Pons (tissue), 1 donor: Measurements from ENCODE around the gene ZFYVE28.

Source experiments
- DNase-seq: peaks from one replicate; pipeline ENCODE4 v3.0.0-alpha.2; 2016; ENCODE audit warnings: low spot score

Gene ZFYVE28

DNA sequence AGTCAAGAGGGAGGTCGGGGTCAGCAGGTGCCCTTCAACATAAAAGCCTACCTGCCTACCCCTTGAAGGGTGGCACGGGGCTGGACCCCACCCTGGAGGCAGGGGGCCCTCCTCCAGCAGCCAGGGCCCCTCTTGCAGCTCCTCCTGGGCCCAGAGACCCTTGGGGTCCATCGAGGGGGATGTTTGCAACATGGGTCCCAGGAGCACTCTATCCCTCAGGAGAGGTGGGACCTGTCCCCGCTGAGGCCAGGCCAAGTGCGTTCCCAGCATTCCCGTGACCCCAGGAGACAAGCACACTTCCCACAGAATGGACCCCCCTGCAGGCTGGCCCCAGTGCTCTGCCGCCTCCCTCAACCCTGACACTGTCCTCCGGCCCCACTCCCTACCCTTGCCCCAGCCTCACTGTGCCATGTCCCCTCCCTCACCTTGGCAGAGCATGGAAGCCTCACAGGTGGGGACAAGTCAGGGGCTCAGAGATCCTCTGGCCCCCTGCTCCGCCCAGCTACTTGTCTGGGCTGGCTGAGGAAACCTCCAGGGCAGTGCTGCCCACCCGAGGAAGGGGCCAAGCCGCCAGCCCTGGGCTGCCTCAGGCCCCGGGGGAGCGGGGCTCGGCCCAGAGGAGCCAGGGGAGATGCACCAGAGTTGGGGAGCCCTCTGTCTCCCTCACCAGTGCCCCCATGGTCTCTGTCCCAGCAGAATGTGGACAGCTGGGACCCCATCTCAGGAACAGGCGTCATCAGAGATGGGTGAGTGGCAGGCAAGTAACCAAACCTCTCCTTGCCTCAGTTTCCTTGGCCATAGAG is 158.7 kb downstream of the ZFYVE28 start:
- no peak for DNase-seq

DNA sequence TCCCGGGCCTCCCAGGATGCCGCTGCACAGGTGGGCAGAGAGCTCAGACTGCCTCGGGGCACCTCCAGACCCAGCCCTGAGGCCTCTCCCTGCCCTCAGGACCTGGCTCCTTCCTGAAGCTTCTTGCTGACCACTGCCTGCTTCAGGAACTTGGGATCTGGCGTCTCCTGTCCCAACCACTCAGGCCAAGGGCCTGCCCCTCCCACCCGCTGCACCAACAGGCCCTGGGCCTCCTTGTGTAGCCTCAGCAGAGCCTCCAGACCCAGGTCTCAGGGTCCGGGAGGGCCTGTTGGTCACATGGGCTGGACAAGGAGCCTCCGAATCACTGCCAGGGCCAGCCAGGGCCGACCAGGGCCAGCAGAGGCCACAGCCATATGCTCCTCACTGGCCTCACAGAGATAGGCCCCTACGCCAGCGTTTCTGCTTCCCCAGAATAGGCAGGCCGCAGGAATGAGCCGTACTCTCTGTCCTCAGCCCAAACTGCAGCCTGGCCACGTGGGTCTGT is 159.4 kb downstream of the ZFYVE28 start:
- DNase-seq = no peak

DNA sequence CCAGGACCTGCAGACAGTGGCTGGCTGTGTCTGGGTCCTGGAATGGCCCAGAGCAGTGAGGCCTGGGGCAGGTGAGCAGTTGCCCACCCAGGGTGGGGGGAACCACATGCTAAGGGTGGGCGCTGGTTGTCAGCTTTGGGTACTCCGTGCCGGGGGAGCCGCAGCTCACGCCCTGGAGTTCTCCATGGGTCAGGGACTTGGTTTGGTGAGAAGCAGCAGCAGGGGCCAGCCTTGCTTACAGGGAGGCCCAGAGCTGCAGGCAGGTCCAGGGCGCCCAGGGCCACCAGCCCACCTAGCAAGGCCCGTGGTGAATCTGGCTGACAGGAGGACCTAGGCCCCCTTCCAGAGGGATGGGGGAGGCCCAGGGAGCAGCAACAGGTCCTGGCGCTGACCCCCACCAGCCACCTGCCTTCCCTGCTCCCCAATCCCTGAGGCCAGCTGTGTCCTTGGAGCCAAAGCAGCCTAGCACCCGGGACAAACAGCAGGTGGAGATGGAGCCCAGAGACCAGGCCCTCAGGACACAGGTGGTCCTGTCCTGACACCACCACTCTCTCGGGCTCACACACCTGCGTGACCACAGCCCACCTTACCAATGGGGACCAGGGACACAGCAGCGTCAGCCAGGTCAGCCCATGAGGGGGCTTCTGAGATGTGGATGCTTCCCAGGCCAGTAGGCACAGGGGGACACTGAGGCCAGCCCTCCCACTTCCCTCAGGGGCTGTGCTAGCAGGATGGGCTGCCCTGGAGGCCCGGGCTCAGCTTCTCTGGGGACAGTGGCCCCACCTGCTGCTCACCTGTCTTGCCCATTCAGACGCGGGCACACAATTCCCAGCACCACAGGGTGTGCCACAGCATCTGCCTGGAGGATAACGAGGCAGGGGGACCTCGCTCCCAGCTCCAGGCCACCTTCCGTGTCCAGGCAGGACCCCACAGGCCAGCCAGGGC is 160.1 kb downstream of the ZFYVE28 start:
- DNase-seq = no peak

DNA sequence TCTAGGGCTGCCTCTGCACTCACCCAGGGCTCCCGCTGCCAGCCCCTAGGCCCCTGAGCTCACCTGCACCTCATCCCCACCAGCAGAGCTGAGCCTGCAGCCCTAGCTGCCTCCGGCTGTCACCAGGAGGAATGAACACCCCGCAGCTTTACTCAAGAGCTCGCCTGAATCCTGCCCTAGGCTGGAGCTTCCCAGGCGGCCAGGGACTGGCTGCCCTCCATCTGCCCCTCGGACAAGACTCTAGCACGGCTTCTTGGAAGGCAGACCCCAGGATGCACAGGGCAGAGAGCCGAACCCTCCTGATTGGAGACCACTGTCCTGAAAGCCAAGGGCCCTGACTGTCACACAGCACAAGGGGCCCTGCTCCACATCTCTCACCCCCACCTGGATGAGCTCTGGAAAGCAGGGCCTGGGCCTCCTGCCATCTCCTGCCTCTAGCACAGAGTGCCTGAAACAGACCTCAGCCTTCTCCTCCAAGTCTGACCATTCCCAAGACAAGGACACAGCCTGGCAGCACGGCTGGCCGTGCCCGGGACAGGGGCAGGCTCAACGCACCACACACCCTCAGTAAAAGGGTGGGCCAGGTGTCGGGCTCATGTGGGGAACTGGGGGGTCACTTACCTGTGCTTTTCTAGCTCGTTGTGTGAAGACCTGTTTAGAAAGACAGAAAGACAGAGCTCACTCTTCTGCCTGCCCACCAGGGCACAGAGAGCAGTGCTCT is 160.9 kb downstream of the ZFYVE28 start:
- DNase-seq = no peak

DNA sequence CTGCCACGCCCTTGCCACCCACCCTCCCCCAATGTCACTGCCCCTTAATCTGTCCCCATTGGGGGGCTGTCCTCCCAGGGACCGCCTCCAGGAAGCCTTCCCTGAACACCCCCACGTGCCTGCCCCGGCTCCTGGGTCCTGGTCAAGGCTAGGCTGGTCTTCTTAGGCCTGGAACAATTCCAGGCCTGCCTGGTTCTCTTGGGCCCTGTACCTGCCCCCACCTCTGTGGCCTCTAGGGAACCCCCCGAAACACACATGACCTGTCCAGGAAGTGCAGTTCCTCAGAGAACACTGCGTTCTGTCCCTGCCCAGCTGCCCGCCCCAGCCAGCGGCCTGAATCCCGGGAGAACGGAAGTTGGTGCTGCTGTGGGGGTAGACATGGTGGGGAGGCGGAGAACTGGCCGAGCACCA is 161.7 kb downstream of the ZFYVE28 start:
- no peak for DNase-seq

DNA sequence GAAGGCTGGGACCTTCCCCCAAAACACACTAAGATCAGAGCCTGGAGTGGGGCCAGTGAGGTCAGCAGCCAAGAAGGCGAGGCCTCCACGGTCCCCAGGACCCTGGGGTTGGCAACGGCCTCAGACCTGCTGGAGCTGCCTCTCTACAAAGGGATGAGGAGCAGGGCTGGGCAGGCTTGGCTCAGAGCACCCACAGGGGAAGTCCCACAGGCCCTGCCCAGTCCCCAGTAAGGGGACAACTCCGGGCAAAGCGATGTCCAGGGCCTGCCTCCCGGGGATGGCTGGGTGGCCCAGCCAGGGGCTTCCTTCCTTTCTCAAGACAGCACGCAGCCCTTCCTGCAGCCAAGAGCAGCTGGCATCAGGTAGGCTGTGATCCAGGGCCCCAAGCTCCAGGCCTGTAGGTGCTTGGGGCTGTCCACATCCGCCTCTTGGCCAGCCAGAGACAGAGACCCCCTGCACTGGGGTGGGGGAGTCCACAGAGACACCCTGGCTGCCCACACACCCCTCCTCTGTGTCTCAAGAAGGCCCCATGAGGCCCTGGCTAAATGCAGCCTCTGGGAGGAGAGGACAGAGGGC is 162.2 kb downstream of the ZFYVE28 start:
- DNase-seq = no peak

DNA sequence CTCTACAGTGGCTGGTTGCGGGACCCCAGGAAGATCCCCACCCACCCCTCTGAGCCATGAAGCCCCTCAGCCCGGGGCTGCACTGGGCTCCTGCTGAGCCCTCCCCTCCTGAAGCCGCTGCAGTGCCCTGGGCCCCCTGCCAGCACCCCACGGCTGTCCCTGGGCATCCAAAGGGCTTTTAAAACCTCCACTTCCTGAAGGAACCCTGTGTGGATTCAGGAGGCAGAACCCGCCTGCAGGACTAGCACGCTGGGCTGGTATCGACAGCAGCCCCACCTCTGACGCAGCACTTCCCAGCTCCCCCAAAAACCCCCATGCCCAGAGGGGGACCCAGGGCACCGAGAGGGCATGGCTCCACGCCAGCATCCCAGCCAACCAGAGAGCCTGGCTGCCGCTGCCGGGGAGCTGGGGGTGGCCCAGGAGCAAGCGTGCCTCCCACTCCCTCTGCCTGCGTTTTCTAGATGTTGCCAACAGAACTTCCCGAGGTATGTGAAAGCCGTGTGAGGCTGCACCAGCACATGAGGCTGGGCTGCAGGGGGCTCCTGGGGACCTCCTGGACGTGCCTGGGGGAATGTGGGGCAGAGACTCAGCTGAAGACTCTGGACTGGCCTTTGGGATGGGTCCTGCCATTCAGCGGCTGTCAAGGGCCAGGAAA is 162.8 kb downstream of the ZFYVE28 start:
- no peak for DNase-seq

DNA sequence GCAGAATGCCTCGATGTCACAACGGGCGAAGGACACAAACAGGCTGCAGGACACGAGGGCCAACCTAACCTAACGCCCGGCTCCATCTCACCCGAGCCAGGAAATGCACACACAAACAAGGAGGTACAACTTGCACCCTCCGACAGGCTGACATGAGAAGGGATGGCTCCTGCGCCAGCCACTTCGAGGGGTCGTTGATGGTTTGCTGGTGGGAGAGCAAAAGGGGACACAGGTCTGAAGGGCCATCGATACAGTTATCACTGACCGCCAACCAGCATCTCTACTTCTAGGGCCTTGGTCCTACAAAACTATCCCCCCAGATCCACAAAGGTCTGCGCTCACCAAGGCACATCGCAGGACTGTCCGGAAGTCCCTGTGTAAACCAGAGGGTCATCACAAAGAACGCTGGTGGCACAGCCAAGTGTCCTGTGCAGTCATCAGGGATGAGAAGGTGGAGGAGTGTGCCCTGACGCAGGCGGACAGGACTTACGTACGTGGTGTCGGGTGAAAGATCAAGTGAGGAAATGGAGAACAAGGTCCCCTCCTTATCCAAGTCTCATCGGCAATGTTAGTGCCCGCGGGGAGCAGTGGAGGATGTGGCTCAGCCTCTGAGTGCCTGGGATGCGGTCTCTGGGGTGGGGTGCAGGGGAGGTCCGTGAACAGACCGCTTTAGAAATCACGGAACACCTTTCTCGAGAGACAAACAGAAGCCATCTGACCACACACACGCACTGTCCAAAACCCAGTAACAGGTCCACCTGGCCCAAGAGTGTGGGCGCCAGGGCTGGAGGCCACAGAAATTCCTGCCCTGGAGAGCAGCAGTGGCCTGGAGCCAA is 163.6 kb downstream of the ZFYVE28 start:
- no peak for DNase-seq

DNA sequence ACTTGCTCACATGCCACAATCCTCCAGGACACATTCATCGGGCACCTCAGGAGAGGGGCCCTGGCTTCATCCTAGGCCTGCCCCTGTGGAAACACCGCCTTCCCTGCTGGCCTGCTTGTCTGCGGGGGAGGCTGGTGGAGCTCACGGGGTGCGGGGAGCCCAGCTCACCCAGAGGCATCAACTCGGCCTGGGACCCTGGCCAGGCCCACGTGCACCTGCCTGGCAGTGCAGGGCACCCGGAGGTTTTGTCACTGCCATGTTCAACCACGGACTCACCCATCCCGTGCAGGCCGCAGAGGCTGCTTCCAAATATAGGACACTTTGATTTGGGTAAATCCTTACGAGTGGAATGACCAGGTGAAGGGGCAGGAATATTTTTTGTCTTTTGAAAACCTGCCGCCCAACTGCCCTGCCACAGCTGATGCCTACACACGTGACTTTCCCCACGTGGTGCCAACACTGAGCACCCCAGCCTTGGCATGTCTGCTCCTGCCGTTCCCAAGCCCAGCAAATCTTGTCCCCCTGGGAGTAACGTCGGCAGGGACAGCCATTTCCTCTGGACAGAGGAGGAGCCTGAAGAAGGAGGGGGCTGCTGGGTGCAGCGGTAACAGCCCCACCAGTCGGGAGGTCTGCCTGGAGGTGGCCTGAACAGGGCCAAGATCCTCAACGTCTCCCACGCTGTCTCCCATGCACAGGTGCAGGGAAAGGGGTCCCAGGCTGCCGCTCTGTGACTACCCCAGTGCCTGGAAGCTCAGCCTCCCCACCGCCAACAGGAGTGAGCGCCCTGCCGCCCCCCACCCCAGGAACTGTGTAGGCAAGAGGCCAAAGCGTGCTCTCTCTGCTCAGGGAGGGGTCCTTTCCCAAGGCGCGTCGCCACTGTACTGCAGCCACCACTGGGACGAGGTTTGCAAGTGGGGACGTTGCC is 165.0 kb downstream of the ZFYVE28 start:
- DNase-seq = no peak

DNA sequence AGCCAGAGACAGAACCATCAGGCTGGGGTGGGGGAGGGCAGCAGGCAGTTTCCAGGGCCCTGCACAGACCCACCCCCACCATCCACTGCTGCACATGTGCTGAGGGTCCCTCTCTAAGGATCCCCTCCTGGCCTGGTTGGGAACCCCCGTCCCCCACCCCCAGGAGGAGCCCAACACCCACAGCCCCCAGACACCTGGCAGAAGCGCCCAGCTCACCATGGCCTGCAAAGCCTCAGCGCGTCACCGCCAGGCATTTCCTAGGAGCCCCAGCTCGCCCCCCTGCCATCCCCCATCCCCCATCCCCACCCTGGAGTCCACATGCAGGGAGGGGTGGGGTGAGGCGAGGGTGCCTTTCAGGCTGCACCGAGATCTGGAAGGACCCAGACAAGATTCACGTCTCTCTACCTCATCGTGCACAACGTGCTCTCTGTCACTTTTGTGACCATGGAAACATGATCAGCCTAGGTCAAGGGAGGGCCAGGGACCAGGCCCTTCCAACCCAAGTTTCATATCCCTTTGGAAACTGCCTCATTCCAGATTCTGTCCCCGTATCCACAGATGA is 165.8 kb downstream of the ZFYVE28 start:
- DNase-seq = no peak

DNA sequence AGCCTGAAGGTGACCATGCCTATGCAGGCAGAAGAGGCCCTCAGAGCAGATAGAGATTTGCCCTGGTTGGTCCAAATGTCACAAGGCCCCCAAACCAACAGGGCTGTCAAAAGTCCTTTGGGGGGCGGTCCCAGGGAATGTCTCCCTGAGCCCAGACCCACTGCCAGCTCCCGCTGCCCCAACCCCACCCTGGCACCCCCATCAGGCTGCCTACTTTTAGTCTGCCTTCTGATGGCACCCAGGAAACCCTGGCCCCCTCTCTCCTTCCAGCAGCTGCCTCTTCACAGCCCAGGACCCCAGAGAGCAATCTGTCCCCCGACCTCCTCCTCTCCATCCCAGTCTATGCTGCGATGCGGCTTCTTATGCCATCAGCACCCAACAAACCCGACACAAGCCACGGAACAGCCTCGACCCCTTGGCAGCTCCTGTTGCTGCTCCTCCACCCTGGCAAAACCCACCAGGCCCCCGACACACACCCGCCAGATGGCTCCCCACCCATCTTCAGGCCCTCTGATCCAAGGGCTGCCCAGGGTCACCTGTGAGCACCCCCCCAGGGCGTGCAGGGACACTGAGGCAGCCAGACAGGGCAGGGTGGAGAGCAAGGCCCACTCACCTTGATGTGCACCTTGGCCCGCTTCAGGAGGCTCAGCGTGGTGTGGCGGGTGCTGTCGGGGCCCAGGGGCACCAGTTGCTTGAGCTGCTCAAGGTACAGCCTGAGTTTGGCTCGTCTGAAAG is 166.5 kb downstream of the ZFYVE28 start:
- DNase-seq = no peak

DNA sequence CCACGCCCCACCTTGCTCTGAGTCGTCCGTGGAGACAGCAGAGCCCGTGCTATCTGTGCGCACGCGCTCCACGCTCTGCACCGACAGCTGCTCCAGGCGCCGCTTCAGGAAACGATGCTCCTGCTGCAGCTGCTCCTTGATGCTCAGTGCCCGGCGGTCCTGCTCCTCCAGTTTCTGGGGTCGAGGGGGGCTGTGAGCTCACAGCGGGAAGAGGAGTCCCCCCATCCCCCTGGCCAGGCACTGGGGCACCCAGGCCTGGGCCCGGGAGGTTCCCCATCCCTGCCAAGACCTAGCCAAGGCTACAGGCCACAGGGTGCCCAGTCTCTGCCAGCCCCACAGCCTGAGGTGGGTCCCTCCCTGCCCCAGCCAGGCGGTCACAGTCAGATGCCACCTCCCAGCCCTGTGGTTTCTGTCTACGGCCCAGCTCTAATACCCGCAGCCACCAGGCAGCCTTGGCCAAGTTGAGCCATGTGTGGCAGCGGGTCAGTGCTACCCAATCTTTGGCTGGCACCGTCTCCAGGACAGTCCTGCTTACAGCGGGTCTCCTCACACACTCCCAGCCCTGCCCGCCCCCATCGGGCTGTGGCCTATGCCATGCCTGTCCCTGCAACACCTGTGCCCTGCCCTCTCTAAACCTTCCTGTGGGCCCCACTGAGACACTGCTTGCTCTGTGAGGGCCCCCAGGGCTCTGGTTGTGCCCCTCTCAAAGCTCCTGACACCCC is 167.2 kb downstream of the ZFYVE28 start:
- no peak for DNase-seq

DNA sequence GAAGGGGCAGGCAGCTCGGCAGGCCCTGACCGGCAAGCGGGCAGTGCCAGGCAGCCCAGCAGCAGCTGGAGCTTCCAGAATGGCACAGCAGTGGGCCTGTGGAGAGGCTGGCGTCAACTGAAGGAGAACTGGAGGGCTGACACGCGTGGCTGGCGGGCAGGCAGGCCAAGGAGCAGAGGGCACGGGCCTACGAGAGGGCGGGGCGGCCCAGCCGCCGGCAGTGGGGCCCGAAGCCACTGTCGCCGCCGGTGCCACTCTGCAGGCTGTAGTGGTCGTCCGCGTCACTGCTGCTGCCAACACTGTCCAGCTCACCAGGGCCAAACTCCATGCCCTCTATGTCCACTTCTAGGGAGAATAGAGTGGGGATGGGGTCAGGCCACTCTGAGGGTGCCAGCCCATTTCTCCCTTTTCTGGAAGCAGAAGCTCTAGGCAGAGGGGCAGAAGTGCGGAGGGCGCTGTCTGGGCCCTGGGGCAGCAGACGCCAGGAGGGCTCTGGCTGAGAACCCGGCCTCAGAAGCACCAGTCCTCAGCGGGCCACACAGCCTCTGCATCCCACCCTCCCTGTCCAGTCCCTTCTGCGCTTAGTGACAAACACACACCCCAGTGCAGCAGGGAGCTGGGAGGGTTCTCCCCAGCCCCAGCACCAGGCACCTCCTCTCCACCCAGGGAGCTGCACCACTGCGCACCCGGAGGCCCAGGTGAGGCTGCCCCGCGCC is 167.9 kb downstream of the ZFYVE28 start:
- no peak for DNase-seq

DNA sequence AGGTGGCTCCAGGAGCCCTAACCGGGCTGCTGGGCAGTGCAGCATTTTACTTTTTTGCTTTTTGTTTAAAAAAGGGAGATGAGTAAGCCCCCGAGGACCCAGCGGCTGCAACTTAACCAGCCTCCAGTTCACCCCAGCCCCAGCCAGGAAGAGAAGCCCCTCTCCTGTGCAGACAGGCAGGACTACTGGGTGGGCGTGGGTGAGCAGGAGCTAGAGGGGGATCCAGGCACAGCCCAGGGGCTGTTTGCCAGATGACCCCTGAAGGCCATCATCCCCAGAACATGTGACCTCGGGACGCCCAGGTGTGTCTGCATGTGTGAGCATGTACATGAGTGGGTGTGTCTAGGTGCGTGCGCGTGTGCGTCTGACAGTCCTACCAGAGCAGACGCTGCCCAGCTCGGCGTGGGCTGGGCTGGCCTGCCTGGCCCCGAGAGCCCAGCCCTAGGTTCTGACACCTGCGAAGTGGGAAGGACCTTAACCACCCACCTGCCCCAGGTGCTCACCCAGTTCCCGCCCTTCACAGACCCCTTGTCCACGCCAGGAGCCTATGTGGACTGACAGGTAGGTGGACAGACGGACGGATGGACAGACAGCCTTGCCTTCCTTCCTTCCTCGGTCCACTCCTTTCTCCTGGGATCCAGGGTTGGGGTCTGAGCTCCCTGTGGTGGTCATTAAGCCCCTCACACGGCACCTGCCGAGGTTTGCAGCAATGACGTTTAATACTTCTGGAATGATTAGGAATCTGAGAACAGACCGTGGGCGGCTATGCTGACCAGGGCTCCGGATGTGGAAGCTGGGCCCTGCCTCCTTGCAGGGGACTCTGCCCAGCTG is 168.7 kb downstream of the ZFYVE28 start:
- DNase-seq = no peak

DNA sequence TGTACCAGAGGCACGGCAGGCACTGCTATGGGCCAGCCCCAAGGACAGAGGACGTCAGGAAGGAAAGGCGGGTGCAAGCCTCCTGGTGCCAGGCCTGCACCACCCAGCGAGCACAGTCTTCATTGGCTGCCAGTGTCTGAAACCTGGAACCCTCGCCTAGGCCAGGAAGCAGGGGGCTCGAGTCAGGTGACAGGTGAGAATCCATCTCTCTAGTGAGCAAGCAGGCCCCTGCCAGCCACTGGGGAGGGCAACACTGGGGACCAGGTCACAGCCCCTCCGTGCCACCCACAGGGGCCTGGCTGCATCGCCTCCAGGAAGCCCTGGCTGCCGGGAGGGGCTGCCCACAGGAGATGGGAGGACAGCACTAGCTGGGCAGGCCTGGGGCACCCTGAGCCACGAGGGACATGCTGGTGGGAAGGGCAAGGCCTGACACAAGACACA is 169.6 kb downstream of the ZFYVE28 start:
- DNase-seq = no peak
